Inferior parietal cortex (tissue), 1 donor: Measurements from ENCODE around the gene IGFBP3.

Experiments
- DNase-seq: peaks from one replicate; pipeline ENCODE4 v3.0.0-alpha.2; 2016; ENCODE audit errors: extremely low spot score

Gene IGFBP3

DNA sequence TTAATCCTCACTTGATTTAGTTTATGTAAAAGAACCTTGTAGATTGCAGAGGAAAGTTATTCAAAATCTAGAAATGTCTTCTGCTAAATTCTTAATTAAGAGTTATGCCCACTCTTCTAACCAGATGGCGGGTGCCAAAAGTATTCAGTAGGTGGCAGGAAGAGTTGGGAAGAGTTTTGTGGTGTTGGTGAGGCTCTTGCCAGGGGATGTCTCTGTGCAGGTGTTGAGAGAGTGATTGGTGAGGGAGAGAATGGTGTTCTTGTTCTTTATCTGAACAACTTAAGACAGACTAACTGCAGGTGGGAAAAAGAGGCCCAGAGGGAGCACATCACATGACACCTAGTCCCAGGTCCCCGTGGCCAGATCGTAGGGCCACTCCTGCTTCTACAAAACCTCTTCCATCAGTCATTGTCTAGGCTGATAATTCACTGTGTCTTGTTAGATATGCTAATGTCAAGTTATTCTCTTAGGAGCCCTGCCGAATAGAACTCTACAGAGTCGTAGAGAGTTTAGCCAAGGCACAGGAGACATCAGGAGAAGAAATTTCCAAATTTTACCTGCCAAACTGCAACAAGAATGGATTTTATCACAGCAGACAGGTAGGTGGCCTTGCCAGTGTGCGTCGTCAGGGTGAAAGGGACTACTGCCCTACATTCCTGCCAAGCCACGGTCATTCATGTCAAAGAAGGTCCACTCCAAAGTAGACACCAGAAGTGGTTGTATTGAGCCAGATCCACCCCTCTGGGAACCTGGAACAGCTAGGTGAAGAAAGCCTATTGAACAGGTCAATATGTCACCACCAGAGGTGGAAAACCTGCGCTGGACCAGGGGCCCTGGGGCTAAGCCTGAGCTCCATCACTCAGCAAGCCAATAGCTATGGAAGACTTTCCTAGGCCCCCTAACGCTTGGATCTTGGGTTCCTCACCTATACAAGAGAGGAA, 29.3 kb downstream of the IGFBP3 start:
- no peak for DNase-seq

DNA sequence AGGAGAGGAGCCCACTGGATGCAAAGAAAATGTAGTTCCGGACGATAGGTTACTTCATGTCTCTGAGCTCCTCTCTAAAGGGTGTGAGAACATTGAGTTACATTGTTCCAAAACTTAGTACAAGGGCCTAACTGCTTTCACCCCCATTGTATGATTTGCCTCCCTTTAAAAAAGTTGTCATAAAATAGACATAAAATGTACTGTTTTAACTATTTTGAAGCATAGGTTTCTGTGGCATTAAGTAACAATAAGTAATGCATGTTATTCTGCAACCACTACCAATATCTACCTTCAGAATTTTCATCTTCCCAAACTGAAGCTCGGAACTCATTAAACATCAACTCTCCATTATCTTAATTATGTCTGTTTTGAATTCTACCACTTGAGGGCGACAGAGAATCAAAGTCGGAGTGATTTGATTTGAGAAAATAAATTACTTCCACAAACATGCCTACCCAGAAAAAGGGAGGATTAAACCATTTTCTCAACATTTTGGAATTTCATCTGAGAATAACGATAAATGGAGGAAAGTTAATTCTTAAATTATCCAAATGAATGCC, 30.1 kb downstream of the IGFBP3 start:
- DNase-seq, result peak; percentile 83

DNA sequence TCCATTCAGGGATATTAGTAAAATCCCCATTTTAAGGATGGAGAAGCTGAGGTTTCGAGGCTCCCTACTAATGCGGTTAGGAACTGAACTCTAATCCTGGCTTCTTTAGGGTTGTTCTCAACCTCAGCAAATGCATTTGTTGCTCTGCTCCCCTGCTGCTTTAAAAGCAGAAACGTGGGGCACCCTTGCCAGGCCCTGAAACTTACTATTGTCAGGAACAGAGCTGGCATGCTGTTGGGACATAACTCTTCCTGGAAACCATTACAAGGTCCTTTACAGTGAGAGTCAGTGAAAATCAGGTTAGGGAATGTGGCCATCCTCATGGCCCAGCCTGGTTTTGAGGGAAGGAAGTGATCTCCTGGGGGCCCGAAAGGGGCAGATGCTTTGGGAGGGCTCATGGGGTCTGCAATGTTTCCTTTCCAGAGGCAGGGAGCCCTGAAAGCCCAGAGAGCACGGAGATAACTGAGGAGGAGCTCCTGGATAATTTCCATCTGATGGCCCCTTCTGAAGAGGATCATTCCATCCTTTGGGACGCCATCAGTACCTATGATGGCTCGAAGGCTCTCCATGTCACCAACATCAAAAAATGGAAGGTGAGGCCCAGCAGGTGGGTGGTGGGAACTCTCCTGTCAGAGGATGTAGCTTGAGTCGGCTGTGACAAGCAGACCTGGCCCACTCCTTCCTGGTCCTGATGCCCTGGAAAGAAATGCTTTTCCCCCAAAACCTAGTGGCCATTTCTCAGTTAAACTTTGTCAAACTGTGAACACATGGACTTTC, 30.8 kb downstream of the IGFBP3 start:
- no peak for DNase-seq

GRCh38 chr7:45889367-45890067, 31.6 kb downstream of the IGFBP3 start:
- DNase-seq, result no peak

DNA sequence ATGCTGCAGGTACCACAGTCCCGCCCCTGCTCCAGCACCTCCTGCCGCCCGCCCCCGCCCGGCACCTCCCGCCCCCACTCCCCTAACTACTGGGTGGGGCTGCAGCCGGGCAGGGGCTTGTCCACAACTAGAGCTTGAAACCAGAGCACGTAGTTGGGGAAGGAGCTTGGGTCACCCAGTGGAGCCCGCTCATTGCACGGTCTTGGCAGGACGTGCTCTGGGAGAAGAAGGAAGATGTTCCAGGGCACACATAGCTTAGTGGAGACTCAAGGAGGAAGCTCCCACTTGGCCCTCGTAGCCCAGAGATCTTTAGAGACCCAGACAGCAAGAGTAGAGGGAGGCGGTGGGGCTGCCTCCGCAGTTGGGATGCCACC, 32.1 kb downstream of the IGFBP3 start:
- DNase-seq, result no peak

DNA sequence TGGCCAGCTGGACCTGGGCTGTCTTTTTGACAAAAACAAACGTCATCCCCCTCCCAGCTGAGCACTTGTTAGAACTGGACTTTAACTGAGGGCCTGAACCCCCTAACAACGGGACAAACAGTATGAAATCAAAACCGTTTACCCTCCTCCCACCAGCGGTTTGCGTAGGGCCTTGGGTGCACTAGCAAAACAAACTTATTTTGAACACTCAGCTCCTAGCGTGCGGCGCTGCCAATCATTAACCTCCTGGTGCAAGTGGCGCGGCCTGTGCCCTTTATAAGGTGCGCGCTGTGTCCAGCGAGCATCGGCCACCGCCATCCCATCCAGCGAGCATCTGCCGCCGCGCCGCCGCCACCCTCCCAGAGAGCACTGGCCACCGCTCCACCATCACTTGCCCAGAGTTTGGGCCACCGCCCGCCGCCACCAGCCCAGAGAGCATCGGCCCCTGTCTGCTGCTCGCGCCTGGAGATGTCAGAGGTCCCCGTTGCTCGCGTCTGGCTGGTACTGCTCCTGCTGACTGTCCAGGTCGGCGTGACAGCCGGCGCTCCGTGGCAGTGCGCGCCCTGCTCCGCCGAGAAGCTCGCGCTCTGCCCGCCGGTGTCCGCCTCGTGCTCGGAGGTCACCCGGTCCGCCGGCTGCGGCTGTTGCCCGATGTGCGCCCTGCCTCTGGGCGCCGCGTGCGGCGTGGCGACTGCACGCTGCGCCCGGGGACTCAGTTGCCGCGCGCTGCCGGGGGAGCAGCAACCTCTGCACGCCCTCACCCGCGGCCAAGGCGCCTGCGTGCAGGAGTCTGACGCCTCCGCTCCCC, 32.7 kb downstream of the IGFBP3 start, which contains the start of gene IGFBP1:
TSS of gene IGFBP1 (plus strand) at position 304 of the 808 bp plus-strand sequence. CDS start at position 469, 165 bp downstream.
- no peak for DNase-seq

- no peak for DNase-seq
Observed at GRCh38 chr7:45886931-45887667, 34.0 kb downstream of the IGFBP3 start.

- DNase-seq, result no peak
Observed at GRCh38 chr7:45885264-45885882, 35.7 kb downstream of the IGFBP3 start.

- DNase-seq, result no peak
Observed at GRCh38 chr7:45884136-45884535, 36.9 kb downstream of the IGFBP3 start.

DNA sequence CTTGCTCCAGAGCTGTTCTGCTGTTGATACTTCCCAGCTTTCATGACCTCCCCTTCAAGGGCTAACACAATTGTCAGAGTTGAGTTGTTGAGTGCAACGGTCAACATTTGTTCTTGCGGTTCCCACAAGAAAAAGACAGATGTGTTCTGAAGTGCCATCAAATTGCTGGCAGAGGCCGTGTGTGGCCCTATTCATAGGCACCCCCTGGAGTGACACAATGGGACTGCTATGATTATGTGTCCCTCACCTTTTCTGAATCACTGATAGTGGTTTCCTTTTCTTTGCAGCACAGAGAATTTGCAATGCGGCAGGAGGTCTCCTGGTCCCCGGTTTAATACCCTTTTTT, 38.6 kb downstream of the IGFBP3 start:
- no peak for DNase-seq

DNA sequence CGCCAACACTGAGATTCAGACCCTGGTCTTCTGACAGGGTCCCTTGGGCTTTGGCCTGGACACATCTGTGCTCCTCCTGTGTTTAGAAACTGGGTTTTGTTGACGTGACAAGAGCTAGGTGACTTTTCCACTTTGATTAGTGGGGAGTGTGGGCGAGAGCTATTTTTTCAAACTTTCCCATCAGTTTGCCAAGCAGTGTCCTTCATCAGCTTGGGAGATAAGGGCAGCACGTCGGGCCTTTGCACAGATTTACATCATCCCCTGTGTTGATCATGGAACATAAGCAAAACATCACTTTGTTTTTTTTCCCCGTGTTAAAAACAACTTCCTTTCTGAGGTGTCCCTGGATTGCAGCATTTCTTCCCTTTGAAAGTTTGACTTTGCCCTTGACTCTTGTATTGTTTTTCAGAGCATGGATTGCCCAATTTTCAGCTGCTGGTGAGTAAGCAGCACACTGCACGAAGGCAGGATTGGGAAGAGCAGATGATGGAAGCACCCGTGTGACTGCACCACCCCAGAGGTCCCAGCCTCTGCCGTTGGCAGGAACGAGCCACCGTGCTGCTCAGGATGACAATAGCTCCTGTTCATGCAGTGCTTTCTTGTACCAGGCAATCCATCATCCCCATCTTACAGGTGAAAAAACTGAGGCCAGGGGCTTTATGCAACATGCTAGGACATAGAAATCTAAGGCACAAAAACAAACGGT, 39.2 kb downstream of the IGFBP3 start:
- no peak for DNase-seq

DNA sequence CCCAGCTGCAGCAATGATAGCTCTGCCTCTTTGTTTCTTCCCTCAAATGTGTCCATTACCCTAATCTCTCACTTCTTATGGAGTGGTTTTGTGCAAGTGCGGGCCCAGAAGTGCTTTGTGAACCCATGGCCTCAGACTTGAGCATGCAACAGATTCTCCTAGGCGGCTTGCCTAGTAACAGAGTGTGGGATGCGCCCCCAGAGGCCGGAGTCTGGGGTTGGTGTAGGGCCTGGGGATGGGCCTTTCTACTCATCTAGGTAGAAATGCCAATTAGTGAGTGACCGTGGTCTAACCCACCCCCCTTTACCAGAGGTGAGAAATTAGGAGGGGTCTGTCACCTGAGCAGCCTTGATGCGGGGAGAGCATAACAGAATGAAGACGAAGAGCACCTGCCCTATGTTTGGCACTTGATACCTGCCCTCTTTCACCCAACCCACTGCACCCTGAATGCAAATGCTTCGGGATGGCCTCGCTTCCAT, 39.8 kb downstream of the IGFBP3 start:
- no peak for DNase-seq

- DNase-seq, result no peak
Observed at GRCh38 chr7:45880433-45880860, 40.6 kb downstream of the IGFBP3 start.

- DNase-seq, result no peak
Observed at GRCh38 chr7:45878457-45879144, 42.5 kb downstream of the IGFBP3 start.

- DNase-seq, result no peak
Observed at GRCh38 chr7:45876519-45876918, 44.6 kb downstream of the IGFBP3 start.

DNA sequence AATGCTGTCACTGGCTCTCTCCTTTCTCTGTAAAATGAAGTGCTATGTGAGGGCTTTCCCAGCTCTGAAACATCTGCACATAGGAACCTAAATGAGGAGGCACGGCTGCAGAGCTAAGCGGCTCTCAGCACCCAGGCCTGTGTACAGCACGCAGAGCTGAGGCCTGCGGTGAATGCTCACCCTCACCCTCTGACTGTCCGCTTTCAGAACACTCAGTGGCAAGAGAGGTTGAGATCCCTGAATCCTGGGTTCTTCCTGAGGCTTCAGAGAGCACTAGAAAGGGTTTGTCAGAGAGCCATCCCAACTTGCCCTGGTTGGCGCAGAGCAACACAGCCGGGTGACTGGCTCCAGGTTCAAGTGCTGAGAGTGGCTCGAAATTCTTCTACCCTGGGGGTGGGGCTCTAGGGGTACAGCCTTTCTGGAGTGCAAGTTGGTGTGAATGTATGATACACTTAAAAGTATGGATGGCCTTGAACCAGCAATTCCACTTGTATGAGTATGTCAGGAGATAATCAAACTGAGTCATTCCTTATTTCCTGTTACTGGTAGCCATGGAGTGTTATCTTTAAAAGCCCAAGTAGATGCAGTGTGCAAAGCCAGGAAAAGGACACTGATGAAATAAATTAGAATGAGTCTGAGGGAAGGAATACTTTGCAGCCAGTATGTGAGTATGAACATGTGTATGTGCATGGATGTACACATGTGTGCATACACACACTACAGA, 46.5 kb downstream of the IGFBP3 start:
- DNase-seq, result no peak

DNA sequence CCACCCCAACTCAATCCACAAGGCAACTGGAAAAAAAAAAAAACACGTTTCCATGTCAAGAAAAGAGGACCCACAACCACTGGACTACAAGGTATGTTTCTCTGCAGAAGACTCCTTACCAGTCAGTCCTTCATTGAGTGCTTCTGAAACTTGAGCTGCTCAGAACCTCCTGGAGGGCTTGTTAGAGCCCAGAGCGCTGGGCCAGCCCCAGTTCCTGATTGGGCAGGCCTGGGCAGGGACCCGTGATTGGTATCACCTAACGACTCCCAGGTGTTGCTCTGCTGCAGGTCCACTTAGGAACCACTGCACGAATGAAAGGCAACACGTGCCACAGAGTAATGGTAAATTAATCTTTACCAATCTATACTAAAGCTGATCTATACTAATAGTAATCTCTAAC, 47.7 kb downstream of the IGFBP3 start:
- no peak for DNase-seq

DNA sequence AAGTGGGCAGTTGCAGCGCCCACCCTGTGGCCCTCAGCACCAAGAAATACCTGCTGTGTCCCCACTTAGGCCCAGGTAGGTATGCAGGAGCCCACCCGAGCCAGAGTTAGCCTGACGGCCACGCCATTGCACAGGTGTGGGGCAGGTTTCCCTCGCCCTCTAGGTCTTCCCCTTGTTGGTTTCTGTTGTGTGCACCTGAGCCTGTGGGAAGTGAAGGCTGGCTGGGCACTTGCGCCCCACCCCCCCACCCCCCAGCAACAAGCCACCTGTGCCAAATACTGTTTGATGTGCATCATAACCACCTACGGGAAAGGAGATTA, 48.1 kb downstream of the IGFBP3 start, which contains the start of gene CCDC201:
TSS of gene CCDC201 (minus strand) at position 48 of the 320 bp plus-strand sequence. CDS start 75 bp downstream, outside the sequence.
- DNase-seq, result no peak
